GM18502 (cell line): Measurements from ENCODE around the gene LIPH.
"Not testable (repeated sequence)": the region's sequence is repeated elsewhere in the genome, so short reads cannot be mapped to it uniquely, and the experiment has no call there.

Experiments
- ATAC-seq: cut with Tn5 transposase; IDR thresholded peaks from one replicate; pipeline ENCODE4 v1.9.1; 2021; ENCODE audit warnings: mild to moderate bottlenecking; ENCODE audit not compliant: unreplicated experiment, poor library complexity

The LIPH gene

DNA sequence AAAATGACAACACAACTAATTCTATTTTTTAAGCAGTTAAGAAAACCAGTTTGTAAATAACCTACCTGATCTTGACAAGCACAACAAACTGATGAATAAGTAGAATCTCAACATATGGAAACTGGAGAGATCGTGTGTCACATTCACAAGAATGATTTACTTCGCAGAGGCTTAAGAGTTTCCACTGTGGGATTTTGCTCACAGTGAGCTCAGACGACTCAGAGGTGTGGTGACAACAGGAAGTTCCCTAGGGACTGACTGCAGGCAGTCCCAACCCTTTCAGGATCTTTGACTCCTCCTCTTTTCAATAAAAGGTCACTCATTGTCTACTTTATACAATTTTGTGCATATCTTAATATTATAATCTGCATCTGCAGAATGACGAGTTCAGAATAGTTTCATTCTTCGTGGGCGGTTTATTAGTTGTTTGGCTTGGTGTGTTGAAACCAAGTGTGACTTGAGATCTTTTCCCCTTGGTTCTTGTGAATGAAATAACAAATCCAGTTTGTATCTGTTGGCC is at the start of gene LIPH:
TSS of gene LIPH (minus strand) at position 231 of the 520 bp plus-strand sequence. CDS start at position 114, 117 bp downstream.
- peak; percentile 67 for ATAC-seq

DNA sequence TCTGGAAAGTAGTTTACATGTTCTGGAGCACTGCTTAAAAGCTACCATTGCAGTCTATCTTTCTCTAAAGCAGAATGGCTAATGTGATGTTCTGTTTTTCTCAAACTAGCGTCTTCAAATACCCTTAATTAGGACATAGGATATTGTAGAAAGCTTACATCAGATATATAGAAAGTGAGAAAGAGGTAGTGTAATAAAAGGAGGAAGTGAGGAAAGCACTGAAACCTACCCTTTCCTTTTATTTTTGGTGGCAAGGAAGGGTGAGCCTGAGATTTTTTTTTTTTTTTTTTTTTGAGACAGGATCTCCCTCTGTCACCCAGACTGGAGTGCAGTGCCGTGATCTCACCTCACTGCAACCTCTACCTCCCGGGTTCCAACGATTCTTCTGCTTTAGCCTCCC is 43.1 kb upstream of the LIPH start:
- peak; percentile 55 for ATAC-seq

DNA sequence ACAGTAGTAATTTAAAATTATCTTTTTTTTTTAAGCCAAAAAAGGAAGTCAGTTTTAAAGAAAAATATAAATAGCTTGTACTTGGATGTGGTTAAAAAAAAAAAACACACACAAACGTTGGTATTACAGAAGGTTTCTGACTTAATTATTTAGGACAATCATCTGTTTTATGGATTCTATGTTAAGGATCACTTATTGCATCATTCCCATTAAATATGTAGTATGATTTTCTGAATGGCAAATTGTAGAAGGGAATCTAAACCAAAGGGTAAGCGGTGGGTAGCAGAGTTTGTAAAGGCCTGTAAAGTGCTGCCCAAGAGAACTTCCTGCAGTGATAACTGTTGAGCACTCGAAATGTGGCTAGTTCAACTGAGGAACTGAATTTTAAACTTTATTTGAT is 41.7 kb upstream of the LIPH start:
- ATAC-seq = no peak

DNA sequence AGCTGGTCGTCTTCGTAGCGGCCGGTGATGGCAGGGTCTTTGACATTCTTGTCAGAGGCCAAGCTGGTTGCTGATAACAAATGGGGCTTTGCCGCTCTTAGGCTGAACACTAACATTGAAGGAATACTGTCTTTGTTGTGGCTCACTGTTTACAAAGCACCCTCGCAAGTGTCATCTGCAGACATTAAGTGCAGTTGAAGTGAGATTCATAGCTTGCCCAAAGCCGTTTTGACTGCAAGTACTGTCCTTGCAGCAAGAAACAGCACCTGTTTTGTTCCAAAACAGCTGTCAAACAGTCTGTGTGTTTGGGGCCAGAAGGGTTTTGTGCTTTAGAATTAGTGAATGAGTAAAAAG is 34.3 kb upstream of the LIPH start:
- no peak for ATAC-seq

DNA sequence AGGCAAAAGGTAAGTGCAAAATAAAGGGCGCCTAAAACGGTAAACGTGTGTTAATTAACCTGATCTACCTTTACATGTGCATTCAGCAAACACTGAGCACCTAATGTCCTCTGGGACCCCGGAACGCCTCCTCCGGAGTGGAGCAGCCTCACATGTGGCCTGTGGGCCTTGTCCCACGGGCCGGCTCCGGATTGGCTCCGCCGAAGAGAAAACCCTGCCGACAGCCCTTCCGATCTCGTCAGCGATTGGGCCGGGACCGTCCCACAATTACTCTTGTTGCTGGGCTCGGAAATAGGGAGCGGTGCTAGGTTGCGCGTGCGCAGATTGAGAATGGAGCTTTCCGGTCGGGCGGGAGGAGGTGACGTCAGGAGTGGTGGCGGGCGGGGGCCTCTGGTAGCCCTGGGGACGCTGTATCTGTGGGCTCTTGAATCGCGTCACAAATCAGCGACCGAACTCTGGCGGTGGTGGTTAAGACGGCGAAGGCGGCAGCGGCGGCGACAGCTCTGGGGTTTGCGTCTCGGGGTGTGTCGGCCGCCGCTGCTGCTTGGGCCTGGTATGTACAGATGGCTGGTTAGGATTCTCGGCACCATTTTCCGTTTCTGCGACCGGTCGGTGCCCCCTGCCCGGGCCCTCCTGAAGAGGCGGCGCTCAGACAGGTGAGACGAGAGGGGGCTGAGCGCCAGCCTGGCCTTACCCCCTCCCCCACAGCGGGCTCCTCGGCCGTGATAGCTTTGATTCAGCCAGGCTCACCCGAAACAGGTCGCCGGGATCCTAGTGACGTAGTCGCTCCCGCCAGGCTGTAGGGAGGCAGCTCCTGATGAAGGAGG is 33.7 kb upstream of the LIPH start, which contains the start of gene SENP2:
TSS of gene SENP2 (plus strand) at position 437 of the 827 bp plus-strand sequence. CDS start at position 556, 119 bp downstream.
- peak; percentile 92 for ATAC-seq

DNA sequence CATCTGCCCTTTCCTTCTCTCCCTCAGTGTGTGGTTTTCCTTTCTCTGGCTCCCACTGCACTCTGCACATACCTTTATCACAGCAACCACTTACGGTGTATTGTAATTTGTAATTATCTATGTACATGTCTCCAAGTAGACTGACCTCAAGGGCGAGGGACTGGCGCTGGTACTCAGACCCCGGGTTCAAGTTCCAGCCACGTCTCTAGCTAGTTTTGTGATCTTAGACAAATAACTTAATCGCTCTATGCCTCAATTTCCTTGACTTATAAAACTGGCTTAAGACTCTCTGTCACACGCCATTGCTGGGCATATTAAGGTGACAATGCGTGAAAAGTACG is 33.1 kb upstream of the LIPH start:
- no peak for ATAC-seq

DNA sequence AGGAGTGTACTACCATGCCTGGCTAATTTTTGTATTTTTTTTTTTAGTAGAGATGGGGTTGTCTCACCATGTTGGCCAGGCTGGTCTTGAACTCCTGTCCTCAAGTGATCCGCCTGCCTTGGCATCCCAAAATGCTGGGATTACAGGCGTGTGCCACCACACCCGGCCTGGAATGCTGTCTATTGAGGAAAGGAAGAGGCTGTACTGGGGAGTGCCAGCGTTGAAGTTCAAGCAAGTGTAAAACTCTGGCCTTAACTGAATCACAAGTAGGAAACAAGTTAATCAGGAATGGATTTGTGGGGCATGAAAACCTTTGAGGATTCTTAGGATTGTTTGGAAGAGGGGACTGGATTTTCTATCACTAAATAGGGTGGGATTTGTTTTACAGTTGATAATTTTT is 32.3 kb upstream of the LIPH start:
- ATAC-seq = no peak

DNA sequence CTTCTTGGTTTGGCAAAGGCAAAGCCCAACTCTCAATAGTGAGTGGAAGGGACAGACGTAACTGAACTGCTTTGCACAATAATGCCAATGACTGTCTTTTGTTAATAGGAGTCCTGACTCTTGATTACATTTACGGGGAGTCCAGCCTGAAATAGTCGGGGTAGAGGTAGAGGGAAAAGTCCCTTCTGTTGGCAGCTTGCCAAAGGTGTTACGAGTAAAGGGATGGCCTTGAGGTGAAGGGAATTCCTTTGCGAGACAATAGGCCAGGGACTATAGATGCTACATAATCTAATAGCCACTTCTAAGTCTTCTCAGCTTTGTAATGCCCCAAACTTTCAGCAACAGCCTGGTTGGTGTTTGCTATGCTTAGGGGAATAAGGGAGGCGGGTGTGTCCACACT is 31.5 kb upstream of the LIPH start:
- no peak for ATAC-seq

DNA sequence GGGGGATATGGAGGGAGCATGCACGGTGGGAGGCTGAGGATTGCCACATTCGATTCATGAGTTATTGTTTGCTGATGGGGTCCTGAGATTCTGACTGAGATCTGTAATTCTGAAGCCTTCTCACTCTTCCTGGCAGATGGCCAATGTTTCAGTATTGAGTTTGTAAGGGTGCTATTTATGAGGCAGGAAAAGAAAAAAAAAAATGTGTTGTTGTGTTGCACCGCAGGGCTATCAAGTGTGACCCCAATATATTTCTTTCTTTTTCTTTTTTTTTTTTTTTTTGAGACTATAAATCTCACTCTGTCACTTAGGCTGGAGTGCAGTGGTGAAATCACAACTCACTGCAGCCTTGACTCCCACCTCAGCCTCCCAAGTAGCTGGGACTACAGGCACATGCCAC is 30.5 kb upstream of the LIPH start:
- ATAC-seq = no peak

DNA sequence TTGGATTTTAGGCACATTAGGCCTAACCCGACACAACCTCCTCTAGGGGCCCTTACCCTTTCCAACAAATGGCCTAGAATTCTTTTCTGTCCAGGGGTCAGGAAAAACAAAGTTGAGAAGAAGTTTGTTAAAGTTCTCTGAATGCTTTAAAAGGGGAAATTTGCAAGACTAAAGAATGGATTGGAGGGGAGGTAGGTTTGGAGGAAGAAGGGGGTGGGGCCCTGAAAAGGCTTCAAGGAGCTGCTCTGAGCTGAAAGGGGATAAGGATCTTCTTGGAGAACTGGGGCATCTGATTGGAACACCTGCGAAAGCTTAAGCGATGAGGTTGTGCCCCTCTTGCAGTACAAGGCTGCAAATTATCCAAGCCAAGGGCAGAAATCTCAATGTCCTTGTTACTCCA is 29.8 kb upstream of the LIPH start:
- ATAC-seq = no peak

DNA sequence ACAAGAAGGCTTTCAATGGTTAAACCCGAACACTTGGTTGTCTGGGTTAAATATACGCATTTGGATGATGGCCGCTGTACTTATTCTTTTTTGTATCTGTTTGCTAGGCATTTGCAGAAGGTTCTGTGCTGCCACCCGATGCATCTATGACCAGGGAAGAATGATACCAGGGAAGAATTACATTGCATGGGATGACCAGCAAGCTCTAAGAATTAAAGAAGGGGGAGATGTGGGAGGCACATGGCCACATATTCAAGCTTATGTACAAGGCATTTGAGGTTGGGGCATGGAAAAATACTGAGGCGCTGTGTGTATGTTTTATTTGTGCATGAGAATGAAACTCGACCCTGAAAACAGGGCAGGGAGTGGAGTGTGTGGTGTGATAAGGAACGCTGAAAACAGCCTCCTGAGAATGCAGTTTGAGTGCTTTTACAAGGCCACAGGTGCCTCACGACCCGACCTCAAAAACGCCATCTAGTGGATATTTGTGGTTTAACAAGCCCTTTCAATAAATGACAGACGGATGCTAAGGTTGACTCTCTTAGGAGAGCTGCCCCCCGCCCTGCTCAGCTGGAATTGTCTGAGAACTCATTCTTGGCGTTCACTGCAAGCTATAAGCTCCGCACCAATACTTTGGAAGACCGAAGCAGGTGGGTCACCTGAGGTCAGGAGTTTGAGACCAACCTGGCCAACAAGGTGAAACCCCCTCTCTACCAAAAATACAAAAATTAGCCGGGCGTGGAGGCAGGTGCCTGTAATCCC is 22.9 kb upstream of the LIPH start:
- peak; percentile 72 for ATAC-seq

DNA sequence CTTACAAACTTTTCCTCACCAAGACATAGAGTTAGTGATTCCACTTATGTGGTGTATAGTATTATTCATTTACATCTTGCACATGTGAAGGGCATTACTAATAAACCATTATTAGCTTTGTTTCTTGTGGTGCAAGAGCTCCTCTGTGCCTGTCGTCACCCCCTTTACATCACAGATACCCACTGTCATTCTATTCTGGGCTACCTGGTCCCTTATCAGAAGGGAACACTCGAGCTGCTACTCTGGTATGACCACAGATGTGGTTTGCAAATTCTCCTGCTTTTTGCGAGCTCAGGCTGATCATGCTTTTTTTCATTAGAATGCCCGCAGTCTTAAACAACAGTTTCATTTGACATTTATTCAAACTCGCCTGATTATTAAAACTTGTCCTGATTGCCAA is 19.8 kb upstream of the LIPH start:
- no peak for ATAC-seq

DNA sequence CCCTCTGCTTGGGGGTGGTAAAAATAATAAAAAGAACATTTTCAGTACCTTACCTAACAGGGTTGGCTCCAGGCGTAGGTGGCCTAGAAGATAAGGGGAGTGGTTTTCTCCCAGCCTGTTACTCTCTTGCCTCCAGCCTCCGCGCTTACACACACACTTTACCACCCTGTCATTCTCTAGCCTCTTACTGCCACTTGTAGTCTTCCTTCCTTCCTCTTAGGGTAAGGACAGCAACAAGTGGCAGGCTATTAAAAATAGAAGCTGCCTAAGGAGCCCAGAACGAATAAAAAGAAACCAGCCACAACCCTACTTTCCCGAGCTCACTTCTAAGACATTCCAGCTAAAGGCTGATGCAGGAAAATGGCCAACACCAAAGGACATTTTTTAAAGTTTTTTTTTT is 9.6 kb upstream of the LIPH start:
- no peak for ATAC-seq

DNA sequence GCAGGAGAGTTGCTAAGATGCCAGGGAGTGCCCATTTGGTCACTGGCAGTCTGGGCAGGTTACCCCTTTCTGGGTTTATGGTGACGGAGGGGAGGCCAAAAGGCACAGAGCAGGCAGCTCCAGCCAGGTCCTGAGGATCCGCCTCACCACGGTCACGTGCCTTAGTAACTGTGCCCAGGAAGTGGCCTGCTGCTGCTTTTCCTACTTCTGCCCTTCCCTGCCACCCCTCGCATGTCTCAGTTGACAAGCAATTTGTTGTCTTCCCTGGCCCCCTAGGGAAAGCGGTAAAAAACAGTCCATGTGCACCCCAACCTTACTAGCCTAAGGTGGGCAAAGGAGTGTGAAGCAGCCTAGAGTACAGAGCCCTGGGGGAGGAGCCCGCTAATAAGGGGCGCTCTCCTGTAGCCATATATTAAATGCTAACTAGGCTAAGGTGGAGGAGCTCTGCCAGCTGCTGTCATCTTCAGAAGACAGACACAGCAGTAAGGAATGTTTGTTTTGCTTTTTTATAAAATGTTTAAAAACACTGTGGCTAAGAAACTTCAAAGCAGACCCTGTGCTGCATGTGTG is 9.1 kb upstream of the LIPH start:
- ATAC-seq = no peak

DNA sequence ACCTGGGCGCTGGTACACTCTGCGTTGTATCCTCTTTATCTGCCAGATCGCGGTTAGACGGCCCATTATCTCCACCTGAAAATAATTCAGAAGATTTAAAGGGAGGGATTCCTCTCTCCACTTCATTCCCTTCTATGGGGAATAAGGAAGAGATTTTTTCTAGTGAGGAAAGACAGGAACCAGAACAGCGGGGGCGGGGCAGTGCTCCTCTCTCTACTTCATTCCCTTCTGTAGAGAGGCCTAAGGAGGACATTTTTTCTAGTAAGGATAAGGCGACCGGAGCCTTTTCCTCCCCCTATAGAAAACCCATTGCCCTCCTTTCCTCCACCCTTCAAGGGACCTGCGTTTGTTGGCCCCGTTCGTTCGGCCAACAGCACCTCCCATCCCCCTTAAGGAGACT is 8.3 kb upstream of the LIPH start:
- no peak for ATAC-seq

DNA sequence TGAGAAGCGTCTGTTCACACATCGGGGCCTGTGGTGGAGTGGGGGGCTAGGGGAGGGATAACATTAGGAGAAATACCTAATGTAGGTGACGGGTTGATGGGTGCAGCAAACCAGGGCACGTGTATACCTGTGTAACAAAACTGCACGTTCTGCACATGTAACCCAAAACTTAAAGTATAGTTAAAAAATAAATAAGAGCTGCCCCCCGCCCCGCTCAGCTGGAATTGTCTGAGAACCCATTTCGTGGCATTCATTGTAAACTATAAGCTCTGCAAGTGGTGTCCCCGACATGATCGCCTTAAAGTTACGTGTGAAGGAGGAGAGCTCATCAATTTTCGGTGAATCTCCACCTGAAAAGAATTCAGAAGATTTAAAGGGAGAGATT is 7.3 kb upstream of the LIPH start:
- ATAC-seq = no peak

DNA sequence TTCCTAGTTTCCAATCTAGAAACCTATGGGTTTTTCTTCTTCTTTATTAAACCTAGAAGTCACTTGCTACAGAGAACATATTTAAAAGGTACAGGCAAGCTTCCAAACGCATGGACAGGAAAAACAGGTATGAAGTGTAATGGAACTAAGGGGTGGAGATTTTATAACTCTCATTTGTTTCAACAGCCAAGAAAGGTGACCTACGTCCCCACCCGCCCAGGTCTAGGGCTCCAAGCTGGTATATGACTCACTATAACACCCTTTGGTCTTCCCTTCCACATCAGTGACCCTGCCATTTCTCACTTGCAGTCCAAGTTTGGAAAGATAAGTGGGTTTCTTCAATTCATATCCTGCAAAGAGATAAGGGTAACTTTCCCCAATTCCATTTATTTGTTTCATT is 6.0 kb upstream of the LIPH start:
- no peak for ATAC-seq

DNA sequence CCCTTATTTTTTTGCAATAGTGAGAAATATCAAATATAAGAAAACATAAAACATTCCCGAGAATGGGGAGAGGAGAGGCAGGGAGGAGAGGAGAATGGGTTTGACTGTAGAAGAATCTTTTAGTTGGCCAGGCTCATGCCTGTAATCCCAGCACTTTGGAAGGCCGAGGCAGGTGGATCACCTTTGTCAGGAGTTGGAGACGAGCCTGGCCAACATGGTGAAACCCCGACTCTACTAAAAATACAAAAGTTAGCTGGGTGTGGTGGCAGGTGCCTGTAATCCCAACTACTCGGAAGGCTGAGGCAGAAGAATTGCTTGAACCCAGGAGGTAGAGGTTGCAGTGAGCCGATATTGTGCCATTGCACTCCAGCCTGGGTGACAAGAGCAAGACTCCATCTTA is 4.3 kb upstream of the LIPH start:
- not testable (repeated sequence) for ATAC-seq

DNA sequence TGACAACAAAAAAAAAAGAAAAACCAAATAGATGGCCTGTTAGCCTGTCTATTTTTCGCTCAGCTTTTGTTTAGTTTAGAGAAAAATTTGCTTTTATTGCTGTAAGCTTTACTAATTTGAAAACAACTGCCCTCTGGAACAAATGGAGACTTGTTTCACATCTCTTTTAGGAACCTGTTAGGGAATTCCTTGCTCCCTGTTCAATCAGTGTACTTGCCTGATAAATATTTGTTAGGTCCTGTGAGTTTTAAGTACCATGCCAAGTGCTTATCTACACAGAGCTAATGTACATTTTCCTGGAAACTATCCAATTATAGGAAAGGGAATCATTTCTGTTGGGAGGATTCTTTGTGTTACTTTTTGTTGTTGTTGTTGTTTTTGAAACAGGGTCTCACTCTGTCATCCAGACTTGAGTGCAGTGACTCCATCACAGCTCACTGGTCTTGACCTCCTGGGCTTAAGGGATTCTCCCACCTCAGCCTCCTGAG is 3.5 kb upstream of the LIPH start:
- ATAC-seq = no peak

DNA sequence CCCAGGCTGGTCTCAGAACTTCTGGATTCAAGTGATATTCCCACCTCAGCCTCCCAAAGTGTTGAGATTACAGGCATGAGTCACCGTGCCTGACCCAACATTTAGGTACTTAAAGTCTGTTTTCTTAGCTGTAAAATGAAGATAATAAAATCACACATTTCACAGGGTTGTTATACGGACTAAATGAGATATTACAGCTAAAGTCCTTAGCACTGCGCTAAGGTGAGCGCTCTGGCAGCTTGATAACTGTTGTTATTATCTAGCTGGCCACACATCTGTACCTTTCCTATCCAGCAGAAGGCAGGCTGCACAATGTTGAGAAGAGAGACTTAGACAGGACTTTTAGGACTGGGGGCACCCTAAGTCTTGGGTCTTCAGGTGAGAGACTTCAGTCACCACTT is 2.7 kb upstream of the LIPH start:
- ATAC-seq = no peak

DNA sequence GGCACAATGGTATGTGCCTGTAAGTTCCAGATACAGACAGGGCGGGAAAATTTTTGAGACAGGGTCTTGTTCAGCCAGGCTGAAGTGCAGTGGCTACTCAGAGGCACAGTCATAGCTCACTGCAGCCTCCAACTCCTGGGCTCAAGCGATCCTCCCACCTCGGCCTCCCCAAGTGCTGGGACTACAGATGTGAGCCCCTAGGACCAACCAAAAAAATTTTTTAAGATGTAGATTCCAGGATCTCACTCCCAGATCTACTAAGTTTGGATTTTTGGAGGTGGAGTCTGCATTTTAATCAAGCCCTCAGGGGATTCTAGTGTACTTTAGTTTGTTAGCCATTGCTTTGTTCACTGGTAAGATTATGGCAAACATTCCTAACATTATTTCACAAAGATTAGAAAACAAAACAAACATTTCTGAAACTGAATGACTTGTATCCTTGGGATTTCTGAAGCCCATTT is 2.7 kb downstream of the LIPH start:
- ATAC-seq = no peak
